RWPE2 (cell line): ENCODE data around the gene TENT4A.
A peak's percentile ranks its signal among the peaks of the same experiment; 100 is the strongest.
"Not testable (repeated sequence)": the region's sequence is repeated elsewhere in the genome, so short reads cannot be mapped to it uniquely, and the experiment has no call there.

Source experiments
- ATAC-seq: fragments of 200-7000 bp; cut with Tn5 transposase; 3 replicates; pipeline ENCODE4 v1.9.1; 2021; ENCODE audit warnings: low read depth
- DNase-seq: peaks from one replicate; pipeline ENCODE4 v3.0.0-alpha.2; 2020; ENCODE audit warnings: low spot score
- H3K27ac ChIP-seq: fragments of 450-650 bp; 2 replicates; pipeline ENCODE4 v1.5.1; 2017; ENCODE audit warnings: mild to moderate bottlenecking; ENCODE audit not compliant: poor library complexity, severe bottlenecking
- H3K27me3 ChIP-seq: fragments of 250-450 bp; sonication (Bioruptor Pico); 2 replicates; pipeline ENCODE4 v1.5.1; 2021; ENCODE audit warnings: mild to moderate bottlenecking, moderate library complexity; ENCODE audit not compliant: insufficient read depth, poor library complexity, severe bottlenecking
- H3K36me3 ChIP-seq: fragments of 250-450 bp; sonication (Bioruptor Pico); 2 replicates; pipeline ENCODE4 v1.5.1; 2020; ENCODE audit warnings: low read depth, mild to moderate bottlenecking, moderate library complexity
- H3K4me1 ChIP-seq: fragments of 250-450 bp; sonication (Bioruptor Pico); 2 replicates; pipeline ENCODE4 v1.5.1; 2021; ENCODE audit warnings: mild to moderate bottlenecking, moderate library complexity; ENCODE audit not compliant: insufficient read depth, poor library complexity, severe bottlenecking
- H3K4me3 ChIP-seq: fragments of 250-450 bp; sonication (Bioruptor Pico); 2 replicates; pipeline ENCODE4 v1.5.1; 2021; ENCODE audit warnings: mild to moderate bottlenecking, moderate library complexity; ENCODE audit not compliant: severe bottlenecking
- H3K9me3 ChIP-seq: fragments of 250-450 bp; sonication (Bioruptor Pico); 2 replicates; pipeline ENCODE4 v1.5.1; 2021; ENCODE audit warnings: mild to moderate bottlenecking, moderate library complexity; ENCODE audit not compliant: severe bottlenecking
- CTCF ChIP-seq: fragments of 450-650 bp; IDR thresholded peaks from one replicate; pipeline ENCODE4 v1.5.1; 2017; ENCODE audit warnings: mild to moderate bottlenecking, moderate library complexity; ENCODE audit not compliant: poor library complexity, severe bottlenecking

TENT4A gene

GRCh38 chr5:6773342-6774035, 60.3 kb downstream of the TENT4A start:
- H3K27ac ChIP-seq, result no peak overlapping the region
- no peak for DNase-seq
- ATAC-seq, result peak; percentile 53
- no peak overlapping the region for H3K4me3 ChIP-seq
- peaks cover 31% of the 10 kb centered on the region for H3K27me3 ChIP-seq
- H3K36me3 ChIP-seq, result no peaks in the 10 kb centered on the region
- no peaks in the 10 kb centered on the region for H3K9me3 ChIP-seq
- no peaks in the 10 kb centered on the region for H3K4me1 ChIP-seq
- no peak for TF ChIP-seq CTCF

GRCh38 chr5:6774207-6774606, 61.0 kb downstream of the TENT4A start:
- H3K4me1 ChIP-seq, H3K9me3 ChIP-seq, DNase-seq, ATAC-seq, H3K27ac ChIP-seq, H3K4me3 ChIP-seq, H3K36me3 ChIP-seq: not testable (repeated sequence)
- H3K27me3 ChIP-seq, result peaks cover 31% of the 10 kb centered on the region

- DNase-seq (no peak), ATAC-seq (no peak)
- no peaks in the 10 kb centered on the region for H3K36me3 ChIP-seq
- H3K9me3 ChIP-seq, result no peaks in the 10 kb centered on the region
- no peak overlapping the region for H3K4me3 ChIP-seq
- H3K27ac ChIP-seq, result no peak overlapping the region
- H3K27me3 ChIP-seq, result peaks cover 31% of the 10 kb centered on the region
- no peaks in the 10 kb centered on the region for H3K4me1 ChIP-seq
- TF ChIP-seq CTCF, result no peak
These were observed 61.5 kb downstream of the TENT4A start for GRCh38 chr5:6774721-6775204.

- H3K9me3 ChIP-seq, result no peaks in the 10 kb centered on the region
- no peak overlapping the region for H3K27ac ChIP-seq
- ATAC-seq, result no peak
- no peak for TF ChIP-seq CTCF
- peaks cover 31% of the 10 kb centered on the region for H3K27me3 ChIP-seq
- H3K4me1 ChIP-seq, result no peaks in the 10 kb centered on the region
- no peaks in the 10 kb centered on the region for H3K36me3 ChIP-seq
- no peak for DNase-seq
- no peak overlapping the region for H3K4me3 ChIP-seq
These were observed 62.3 kb downstream of the TENT4A start for GRCh38 chr5:6775571-6775970.

- Histone ChIP-seq H3K9me3 (no peaks in the 10 kb centered on the region), H3K4me1 (no peaks in the 10 kb centered on the region), H3K27me3 (peaks cover 8% of the 10 kb centered on the region), H3K27ac (no peak overlapping the region), H3K36me3 (no peaks in the 10 kb centered on the region), H3K4me3 (no peak overlapping the region)
- no peak for DNase-seq
- TF ChIP-seq CTCF, result peak; percentile 46
- no peak for ATAC-seq
These were observed 67.7 kb downstream of the TENT4A start for GRCh38 chr5:6780802-6781391.
